Neural progenitor cell (in vitro differentiated cells): ENCODE measurements around the gene PLCXD3.

Experiments
- EZH2 ChIP-seq: fragments of 200-600 bp; sonication (generic); IDR thresholded peaks from 2 replicates; pipeline ENCODE4 v1.6.1; 2017; ENCODE audit warnings: antibody characterized with exemption, mild to moderate bottlenecking, moderate library complexity
- EZH2phosphoT487 ChIP-seq: fragments of 200-600 bp; sonication (generic); IDR thresholded peaks from 2 replicates; pipeline ENCODE4 v1.6.1; 2017; ENCODE audit warnings: antibody characterized with exemption
- TF ChIP-seq, protein P1 (sequence below): fragments of 200-600 bp; sonication (generic); IDR thresholded peaks from 2 replicates; pipeline ENCODE4 v1.5.1; 2017; ENCODE audit warnings: antibody characterized with exemption, mild to moderate bottlenecking

DNA sequence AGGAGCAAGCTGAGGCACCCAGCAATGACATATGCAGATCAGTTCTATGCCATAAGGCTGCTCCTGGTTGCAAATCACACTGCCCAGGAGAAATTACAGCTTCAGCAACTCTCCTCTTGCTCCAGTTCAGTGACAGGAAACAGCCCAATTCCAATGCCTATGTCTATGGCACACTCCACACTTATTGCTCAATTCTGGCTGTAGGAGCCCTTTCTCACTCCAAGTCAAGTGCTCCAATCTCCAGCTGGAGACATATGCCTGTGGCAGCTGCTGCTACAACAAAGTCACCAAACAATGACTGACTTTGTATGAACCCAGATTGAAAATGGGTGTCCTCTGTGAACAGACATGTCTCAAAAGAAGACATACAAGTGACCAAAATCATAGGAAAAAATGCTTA is 31.8 kb upstream of the PLCXD3 start:
- TF ChIP-seq, protein P1, sequence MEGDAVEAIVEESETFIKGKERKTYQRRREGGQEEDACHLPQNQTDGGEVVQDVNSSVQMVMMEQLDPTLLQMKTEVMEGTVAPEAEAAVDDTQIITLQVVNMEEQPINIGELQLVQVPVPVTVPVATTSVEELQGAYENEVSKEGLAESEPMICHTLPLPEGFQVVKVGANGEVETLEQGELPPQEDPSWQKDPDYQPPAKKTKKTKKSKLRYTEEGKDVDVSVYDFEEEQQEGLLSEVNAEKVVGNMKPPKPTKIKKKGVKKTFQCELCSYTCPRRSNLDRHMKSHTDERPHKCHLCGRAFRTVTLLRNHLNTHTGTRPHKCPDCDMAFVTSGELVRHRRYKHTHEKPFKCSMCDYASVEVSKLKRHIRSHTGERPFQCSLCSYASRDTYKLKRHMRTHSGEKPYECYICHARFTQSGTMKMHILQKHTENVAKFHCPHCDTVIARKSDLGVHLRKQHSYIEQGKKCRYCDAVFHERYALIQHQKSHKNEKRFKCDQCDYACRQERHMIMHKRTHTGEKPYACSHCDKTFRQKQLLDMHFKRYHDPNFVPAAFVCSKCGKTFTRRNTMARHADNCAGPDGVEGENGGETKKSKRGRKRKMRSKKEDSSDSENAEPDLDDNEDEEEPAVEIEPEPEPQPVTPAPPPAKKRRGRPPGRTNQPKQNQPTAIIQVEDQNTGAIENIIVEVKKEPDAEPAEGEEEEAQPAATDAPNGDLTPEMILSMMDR, result no peak
- TF ChIP-seq EZH2 (no peak), EZH2phosphoT487 (no peak)
